SKM-1 treated with dmso at 0.1 percent for 144 hours (cell line): ENCODE measurements around the gene TNRC6B.

Experiments used
- DNase-seq: peaks from one replicate; lab custom pipeline; 2025; ENCODE audit not compliant: unreplicated experiment; lab: John Stamatoyannopoulos, UW

TNRC6B gene

GRCh38 chr22:40239345-40239683, 61.6 kb downstream of the TNRC6B start:
- DNase-seq: no peak

DNA sequence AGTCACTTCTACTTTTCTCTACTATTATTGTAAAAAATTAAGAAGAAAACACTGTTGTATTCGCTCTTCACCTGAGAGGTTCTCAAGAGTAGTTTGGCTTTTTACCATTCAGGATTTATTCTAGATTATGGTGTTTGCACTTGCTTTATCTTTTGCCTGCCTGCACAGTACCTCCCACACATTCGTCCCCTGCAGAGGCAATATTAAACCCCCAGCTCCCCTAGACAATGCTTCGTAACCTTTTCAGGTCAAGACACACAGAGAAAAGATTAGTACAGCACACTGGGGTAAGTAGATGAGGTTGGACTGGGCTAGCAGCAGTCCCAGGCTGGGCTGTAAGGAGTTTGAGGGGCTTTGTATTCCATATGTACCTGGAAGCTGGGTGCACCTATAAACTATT, 62.4 kb downstream of the TNRC6B start:
- DNase-seq: no peak

DNA sequence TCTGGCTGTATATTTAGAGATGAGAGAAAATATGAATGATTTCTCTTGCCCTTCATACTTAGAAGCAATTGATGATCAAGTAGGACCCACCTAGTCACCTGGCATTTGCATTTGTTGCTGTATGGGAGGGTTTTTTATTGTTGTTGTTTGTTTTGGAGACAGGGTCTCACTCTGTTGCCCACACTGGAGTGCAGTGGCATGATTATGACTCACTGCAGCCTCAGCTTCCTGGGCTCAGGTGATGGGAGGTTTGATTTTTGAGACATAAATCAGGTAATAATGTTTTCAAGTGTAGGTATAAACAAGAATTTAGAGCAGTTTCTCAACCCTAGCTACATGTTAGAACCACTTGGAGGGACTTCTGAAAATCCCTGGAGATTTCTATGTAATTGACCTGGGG, 63.0 kb downstream of the TNRC6B start:
- DNase-seq: no peak

DNA sequence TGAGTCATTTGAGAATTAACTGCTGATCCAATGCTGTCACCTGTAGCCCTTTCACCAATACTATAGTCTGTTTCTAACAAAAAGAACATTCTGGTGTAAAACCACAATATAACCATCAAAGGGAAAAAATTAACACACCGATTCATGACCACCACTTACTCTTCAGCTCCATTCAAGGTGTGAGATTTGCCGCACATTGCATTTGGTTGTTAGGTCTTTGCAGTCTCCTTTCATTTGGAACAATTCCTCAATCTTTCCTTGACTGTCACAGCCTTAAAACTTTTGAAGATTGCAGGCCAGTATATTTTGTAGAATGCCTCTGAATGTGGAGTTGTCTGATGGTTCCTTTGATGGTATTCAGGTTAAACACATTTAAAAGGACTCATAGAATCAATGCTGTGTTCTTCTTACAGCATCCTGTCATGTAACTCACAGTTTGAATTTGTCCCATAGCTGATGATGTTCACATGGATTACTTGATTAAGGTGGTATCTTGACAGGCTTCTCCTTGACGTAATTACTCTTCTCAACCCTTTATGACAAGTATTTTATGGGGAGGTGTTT, 63.6 kb downstream of the TNRC6B start:
- no peak for DNase-seq

GRCh38 chr22:40243891-40244290, 66.2 kb downstream of the TNRC6B start:
- peak; percentile 32 for DNase-seq

DNA sequence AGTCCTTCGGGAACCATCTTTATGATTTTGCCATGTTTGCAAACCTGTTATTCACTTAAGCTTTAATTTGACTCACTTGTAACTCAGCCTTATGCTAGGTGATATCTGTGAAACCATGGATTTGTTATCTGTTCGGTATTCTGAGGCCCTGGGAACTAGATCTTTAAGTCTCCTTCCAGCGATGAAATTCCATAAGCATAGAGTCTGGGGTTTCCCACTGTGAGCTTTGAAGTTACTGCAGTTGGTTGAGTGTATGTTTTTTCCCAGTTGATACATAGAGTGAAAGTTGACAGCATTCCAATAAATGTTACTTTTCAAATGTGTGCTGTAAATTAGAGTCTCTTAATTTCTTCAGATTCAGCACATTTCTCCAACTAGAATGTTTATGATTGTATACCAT, 66.9 kb downstream of the TNRC6B start:
- no peak for DNase-seq

- DNase-seq: no peak
Measured at GRCh38 chr22:40247976-40248375, 70.3 kb downstream of the TNRC6B start.

GRCh38 chr22:40249286-40249685, 71.6 kb downstream of the TNRC6B start:
- no peak for DNase-seq

GRCh38 chr22:40250608-40251007, 72.9 kb downstream of the TNRC6B start:
- DNase-seq: no peak

- no peak for DNase-seq
Measured at GRCh38 chr22:40251106-40251505, 73.4 kb downstream of the TNRC6B start.

DNA sequence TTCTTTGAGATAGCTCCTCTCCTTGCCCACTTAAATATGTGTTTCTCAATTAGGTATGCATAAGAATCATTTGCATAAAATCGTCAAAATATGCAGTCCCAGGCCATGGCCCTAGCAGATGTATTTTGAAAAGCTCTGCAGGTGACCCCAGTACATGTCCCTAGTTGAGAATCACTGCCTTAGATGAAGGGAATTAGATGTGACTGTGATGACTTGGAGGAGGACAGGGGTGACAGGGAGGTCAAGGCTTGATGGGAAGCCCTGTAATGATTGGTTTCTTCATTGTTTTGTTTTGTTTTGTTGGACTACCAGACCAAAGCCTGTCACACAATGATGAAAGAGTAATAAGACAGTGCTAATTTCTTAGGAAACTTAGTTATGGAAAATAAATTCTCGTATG, 74.4 kb downstream of the TNRC6B start:
- no peak for DNase-seq

DNA sequence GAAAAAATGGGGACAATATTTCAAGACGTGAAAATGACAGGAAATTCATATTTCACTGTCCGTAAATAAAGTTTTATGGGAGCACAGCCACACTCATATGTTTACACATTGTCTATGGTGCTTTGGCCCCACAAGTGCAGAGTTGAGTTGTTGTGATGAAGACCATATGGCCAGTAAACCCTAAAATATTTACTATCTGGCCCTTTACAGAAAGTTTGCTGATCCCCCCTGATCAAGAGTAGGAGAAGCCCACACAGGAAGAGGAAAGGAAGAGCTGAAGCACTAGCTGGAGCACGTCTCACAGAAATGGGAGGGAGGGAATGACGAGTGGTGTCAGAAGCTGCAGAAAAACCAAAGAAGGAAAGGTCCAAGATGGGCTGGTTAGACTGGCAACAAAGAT, 78.8 kb downstream of the TNRC6B start:
- DNase-seq: no peak

DNA sequence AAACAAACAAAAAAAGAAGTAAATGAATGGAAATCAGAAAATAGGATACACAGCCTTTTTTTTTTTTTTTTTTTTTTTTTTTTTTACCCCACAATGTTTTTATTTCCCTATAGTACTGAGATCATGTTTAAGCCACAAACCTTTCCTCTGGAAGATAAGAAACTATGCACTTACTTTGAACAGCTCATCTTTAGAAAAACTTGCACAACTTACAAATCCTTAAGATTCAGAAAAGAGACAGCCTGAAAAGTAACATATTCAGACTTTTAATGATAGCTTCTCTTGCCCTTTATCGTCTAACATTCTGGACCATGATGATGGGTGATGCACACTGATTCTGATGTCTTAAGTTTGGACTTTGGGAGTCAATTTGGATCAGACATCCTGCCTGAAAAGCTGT, 80.3 kb downstream of the TNRC6B start:
- DNase-seq: no peak

DNA sequence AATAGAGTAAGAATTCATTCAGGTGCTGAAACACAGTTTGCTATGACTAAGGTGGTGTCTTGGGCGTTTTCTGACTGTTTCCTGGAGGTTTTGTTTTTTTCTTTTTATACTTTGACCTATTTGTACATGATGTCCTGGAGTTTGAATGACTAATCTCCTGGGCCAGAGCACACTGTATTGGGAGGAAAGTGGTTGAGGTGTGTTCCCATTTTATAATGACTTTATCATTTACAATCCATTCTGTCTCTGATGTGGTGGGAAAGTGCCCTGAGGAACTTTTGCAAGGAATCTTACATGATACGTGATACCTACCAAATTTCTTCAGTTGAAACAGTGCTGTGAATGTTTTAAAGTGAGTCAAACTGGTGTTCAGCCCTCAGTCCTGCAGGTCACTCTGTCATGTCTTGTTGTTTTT, 80.8 kb downstream of the TNRC6B start:
- no peak for DNase-seq

DNA sequence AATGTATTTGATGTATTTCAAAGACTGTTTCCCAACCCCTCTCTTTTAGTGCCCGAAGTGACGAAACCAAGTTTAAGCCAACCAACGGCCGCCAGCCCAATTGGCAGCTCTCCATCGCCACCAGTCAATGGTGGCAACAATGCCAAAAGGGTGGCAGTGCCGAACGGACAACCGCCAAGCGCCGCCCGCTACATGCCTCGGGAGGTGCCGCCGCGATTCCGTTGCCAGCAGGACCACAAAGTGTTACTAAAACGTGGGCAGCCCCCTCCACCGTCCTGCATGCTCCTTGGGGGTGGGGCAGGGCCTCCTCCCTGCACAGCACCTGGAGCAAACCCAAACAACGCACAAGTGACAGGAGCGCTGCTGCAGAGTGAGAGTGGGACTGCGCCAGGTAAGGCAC, 84.1 kb downstream of the TNRC6B start:
- DNase-seq: no peak

GRCh38 chr22:40263191-40263590, 85.5 kb downstream of the TNRC6B start:
- no peak for DNase-seq

- DNase-seq: peak; percentile 5
Measured at GRCh38 chr22:40265783-40266182, 88.1 kb downstream of the TNRC6B start.

GRCh38 chr22:40270031-40270430, 92.3 kb downstream of the TNRC6B start:
- no peak for DNase-seq

GRCh38 chr22:40270748-40271373, 93.1 kb downstream of the TNRC6B start:
- no peak for DNase-seq

DNA sequence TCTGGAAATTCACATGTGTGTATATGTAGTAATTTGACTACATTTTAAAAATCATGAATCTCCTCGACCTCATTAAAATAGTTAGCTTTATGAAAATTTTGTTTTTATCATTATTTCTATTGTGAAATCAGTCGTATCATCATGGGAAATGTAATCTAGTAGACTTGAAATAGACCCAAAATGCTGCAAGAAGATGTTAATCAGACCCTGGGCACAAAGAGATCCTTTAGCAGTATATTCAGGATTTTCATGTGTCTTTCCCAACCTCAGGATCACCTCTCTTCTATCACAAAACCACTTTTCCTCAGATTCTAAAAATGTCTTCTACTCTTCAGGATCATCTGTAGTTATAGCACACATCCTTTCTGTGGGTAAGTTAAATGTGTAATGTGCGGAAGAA, 93.7 kb downstream of the TNRC6B start:
- DNase-seq: no peak

GRCh38 chr22:40273319-40273718, 95.6 kb downstream of the TNRC6B start:
- no peak for DNase-seq

DNA sequence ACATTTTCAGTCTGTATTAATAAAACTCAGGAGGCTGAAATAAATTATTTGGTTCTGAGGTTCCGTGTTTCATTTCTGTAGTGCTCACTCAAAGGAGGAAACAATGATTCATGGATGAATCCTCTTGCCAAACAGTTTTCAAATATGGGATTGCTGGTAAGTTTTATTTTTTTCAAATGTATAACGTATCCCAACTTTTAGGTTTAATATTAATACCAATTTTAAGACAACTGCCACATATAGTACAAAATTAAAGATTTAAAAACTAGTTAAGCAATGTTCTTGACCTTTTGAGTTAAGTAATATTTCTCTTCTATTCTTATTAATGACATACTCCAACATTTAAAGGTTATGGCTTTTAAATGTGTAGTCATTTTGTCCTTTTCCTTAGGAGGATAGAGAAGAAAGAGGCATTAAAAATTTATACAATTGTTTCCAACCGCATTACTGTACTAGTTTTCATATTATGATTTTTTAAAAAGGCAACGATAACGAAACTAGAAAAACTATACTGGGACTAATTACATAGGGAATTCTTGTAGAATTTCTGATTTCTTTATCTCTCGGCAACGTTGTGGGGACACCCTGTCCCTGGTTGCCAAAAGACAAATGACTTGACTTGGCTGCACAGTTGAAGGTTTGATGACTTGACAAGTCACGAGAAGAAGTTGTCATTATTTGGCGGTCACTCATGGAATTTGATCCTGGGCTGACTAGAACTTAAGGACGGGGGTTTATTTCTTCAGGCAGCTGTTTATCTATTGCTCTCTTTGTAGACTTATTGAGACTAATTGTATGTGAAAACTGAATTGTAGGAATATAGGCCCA, 99.5 kb downstream of the TNRC6B start:
- no peak for DNase-seq

- no peak for DNase-seq
Measured at GRCh38 chr22:40279017-40279416, 101.3 kb downstream of the TNRC6B start.
